SK-N-MC (cell line): Measurements from ENCODE around the gene PPP6R3.
"Not testable (repeated sequence)": the region's sequence is repeated elsewhere in the genome, so short reads cannot be mapped to it uniquely, and the experiment has no call there.

ENCODE experiments used
- DNase-seq: peaks from one replicate; pipeline ENCODE4 v3.0.0-alpha.2; 2011; ENCODE audit warnings: low read depth, low spot score
- H3K27ac ChIP-seq: fragments of 200-600 bp; sonication (generic); 2 replicates; pipeline ENCODE4 v1.5.1; 2016; ENCODE audit warnings: mixed run types
- H3K36me3 ChIP-seq: fragments of 200-600 bp; sonication (generic); 2 replicates; pipeline ENCODE4 v1.6.1; 2017; ENCODE audit warnings: antibody characterized with exemption, low read length, mixed read lengths; ENCODE audit not compliant: insufficient read depth
- H3K4me3 ChIP-seq: fragments of 200-600 bp; sonication (generic); 2 replicates; pipeline ENCODE4 v1.5.1; 2016
- H3K9ac ChIP-seq: fragments of 200-600 bp; sonication (generic); 2 replicates; pipeline ENCODE4 v1.8.0; 2017; ENCODE audit warnings: mixed run types, mixed read lengths; ENCODE audit not compliant: insufficient read length
- H3K9me3 ChIP-seq: fragments of 200-600 bp; sonication (generic); 2 replicates; pipeline ENCODE4 v1.6.1; 2017; ENCODE audit warnings: low read depth, mild to moderate bottlenecking, antibody characterized with exemption, low read length, moderate library complexity, mixed read lengths
- EZH2 ChIP-seq: fragments of 200-600 bp; sonication (generic); IDR thresholded peaks from one replicate; pipeline ENCODE4 v1.6.1; 2017; ENCODE audit warnings: antibody characterized with exemption
- FOXP2 ChIP-seq: optimal IDR thresholded peaks from 2 replicates; pipeline ENCODE3; 2011; ENCODE audit warnings: mild to moderate bottlenecking, moderate library complexity; ENCODE audit not compliant: insufficient read depth; ENCODE audit errors: extremely low read length, control extremely low read depth
- POLR2AphosphoS5 ChIP-seq: IDR thresholded peaks from 2 replicates; pipeline ENCODE4 v1.6.1; 2012; ENCODE audit warnings: mild to moderate bottlenecking, low read depth, low read length, borderline replicate concordance

Gene PPP6R3

GRCh38 chr11:68457216-68457897 lies 3.2 kb upstream of the PPP6R3 start:
- no peak overlapping the region for H3K9ac ChIP-seq
- no peak overlapping the region for H3K27ac ChIP-seq
- no peaks in the 10 kb centered on the region for H3K9me3 ChIP-seq
- H3K4me3 ChIP-seq, result no peak overlapping the region
- no peak for DNase-seq
- H3K36me3 ChIP-seq, result 0 out of 2 replicates have a peak, but pooled peaks cover under 1% of the 10 kb centered on the region
- no peak for TF ChIP-seq EZH2
- TF ChIP-seq POLR2AphosphoS5, result no peak
- TF ChIP-seq FOXP2, result no peak

GRCh38 chr11:68457898-68458249 lies 2.7 kb upstream of the PPP6R3 start:
- no peak overlapping the region for H3K4me3 ChIP-seq
- no peak for TF ChIP-seq FOXP2
- no peak for TF ChIP-seq EZH2
- no peak for TF ChIP-seq POLR2AphosphoS5
- H3K9ac ChIP-seq, result no peak overlapping the region
- H3K36me3 ChIP-seq, result 0 out of 2 replicates have a peak, but pooled peaks cover 3% of the 10 kb centered on the region
- H3K27ac ChIP-seq, result no peak overlapping the region
- H3K9me3 ChIP-seq, result no peaks in the 10 kb centered on the region
- no peak for DNase-seq

GRCh38 chr11:68458340-68458739 lies 2.2 kb upstream of the PPP6R3 start:
- not testable (repeated sequence) for H3K9ac ChIP-seq, DNase-seq, H3K36me3 ChIP-seq, H3K9me3 ChIP-seq, H3K27ac ChIP-seq, H3K4me3 ChIP-seq

GRCh38 chr11:68459886-68460740 lies 439 bp upstream of the PPP6R3 start:
- peak overlapping the region; percentile 83 for H3K4me3 ChIP-seq
- H3K9me3 ChIP-seq, result no peaks in the 10 kb centered on the region
- H3K27ac ChIP-seq, result peak overlapping the region; percentile 88
- TF ChIP-seq POLR2AphosphoS5, result no peak; the same call in 1 of the 2 replicates
- peaks cover 9% of the 10 kb centered on the region for H3K36me3 ChIP-seq
- peak overlapping the region; percentile 83 for H3K9ac ChIP-seq
- DNase-seq, result peak; percentile 98

GRCh38 chr11:68461575-68461917 lies 994 bp downstream of the PPP6R3 start:
- no peak overlapping the region for H3K27ac ChIP-seq
- no peaks in the 10 kb centered on the region for H3K9me3 ChIP-seq
- H3K4me3 ChIP-seq, result peak overlapping the region; percentile 83
- H3K36me3 ChIP-seq, result peaks cover 22% of the 10 kb centered on the region
- no peak for DNase-seq
- peak overlapping the region; percentile 83 for H3K9ac ChIP-seq
- TF ChIP-seq POLR2AphosphoS5 (no peak), FOXP2 (no peak), EZH2 (no peak)

GRCh38 chr11:68463714-68464113 lies 3.2 kb downstream of the PPP6R3 start:
- H3K9me3 ChIP-seq, result no peaks in the 10 kb centered on the region
- peaks cover 36% of the 10 kb centered on the region for H3K36me3 ChIP-seq
- H3K4me3 ChIP-seq, result no peak overlapping the region
- TF ChIP-seq EZH2, result no peak
- TF ChIP-seq FOXP2, result no peak
- TF ChIP-seq POLR2AphosphoS5, result no peak
- H3K9ac ChIP-seq, result no peak overlapping the region
- no peak overlapping the region for H3K27ac ChIP-seq
- DNase-seq, result no peak

- Histone ChIP-seq H3K9me3 (no peaks in the 10 kb centered on the region), H3K4me3 (no peak overlapping the region), H3K36me3 (peaks cover 68% of the 10 kb centered on the region), H3K27ac (no peak overlapping the region), H3K9ac (no peak overlapping the region)
- TF ChIP-seq POLR2AphosphoS5, result no peak
- TF ChIP-seq FOXP2, result no peak
- DNase-seq, result no peak
Measured at GRCh38 chr11:68467201-68467834, 6.8 kb downstream of the PPP6R3 start.

GRCh38 chr11:68468217-68468828 lies 7.8 kb downstream of the PPP6R3 start:
- Histone ChIP-seq H3K4me3 (no peak overlapping the region), H3K9ac (no peak overlapping the region), H3K36me3 (peaks cover 74% of the 10 kb centered on the region), H3K27ac (no peak overlapping the region), H3K9me3 (no peaks in the 10 kb centered on the region)
- TF ChIP-seq FOXP2 (no peak), POLR2AphosphoS5 (no peak), EZH2 (no peak)
- no peak for DNase-seq
